Measurements from ENCODE around the gene AMPD1. TPM values are rescaled to one million over a fixed set of nuclear protein-coding genes. Genes with fewer than 3 reads are reported as not detected.

AMPD1 gene
- polyA plus RNA-seq (2012; rRNA removed), result not detected in 2 replicates
- not detected in 2 replicates for polyA plus RNA-seq (2012; cell fraction: cytosol; rRNA removed)
- polyA plus RNA-seq (2012; cell fraction: nucleus; rRNA removed), result not detected in 2 replicates

- peak within 1 kb of the TSS; percentile 65; the same call in 1 of the 2 replicates for H2AFZ ChIP-seq (ENCODE audit: low read depth)
- no peak within 1 kb of the TSS for H3K27ac ChIP-seq (ENCODE audit: low read depth in 2 of 2, low read length in 1 of 2)
- H3K4me2 ChIP-seq, result no peak within 1 kb of the TSS
- WGBS (ENCODE audit: low lambda C conversion rate), result 36% methylated on average over 6 of the region's 6 CpGs
- no peaks in the 10 kb centered on the region for H3K79me2 ChIP-seq (ENCODE audit: insufficient read depth)
- H3K4me1 ChIP-seq (ENCODE audit: control insufficient read depth in 1 of 2, insufficient read depth in 2 of 2, low read depth in 1 of 2, low read length in 1 of 2), result no peaks in the 10 kb centered on the region
- POLR2A ChIA-PET, result interaction anchor here (0.6 kb wide), 1 partner anchor 11 kb away, joined by 4 read pairs; no protein-coding TSS in a partner anchor
- no peaks in the 10 kb centered on the region for H4K20me1 ChIP-seq (ENCODE audit: insufficient read depth)
- H3K36me3 ChIP-seq (replicated peaks in 1 of 2; ENCODE audit: control insufficient read depth in 1 of 2, insufficient read depth in 2 of 2, low read length in 1 of 2), result no peaks in the 10 kb centered on the region
- no peaks in the 10 kb centered on the region for H3F3A ChIP-seq (replicated peaks; ENCODE audit: insufficient read depth)
- H3K4me3 ChIP-seq (ENCODE audit: low read depth in 2 of 2, low read length in 1 of 2), result no peak within 1 kb of the TSS
- no peaks in the 10 kb centered on the region for H3K9me3 ChIP-seq
- H3K9me2 ChIP-seq, result no peaks in the 10 kb centered on the region
- TF ChIP-seq RXRA (IDR thresholded peaks at IDR 0.05; ENCODE audit: borderline replicate concordance, low read depth) (no peak), EZH2phosphoT487 (IDR thresholded peaks at IDR 0.05; ENCODE audit: borderline replicate concordance, low read depth) (no peak), RCOR1 (IDR thresholded peaks at IDR 0.05; ENCODE audit: low read length) (no peak), YY1 (IDR thresholded peaks at IDR 0.05; ENCODE audit: low read depth) (no peak), JUND (IDR thresholded peaks at IDR 0.05) (no peak), TCF12 (IDR thresholded peaks at IDR 0.05) (no peak), FOXJ3 (CRISPR knock-in tag; IDR thresholded peaks at IDR 0.05) (no peak), NFIC (IDR thresholded peaks at IDR 0.05; ENCODE audit: borderline replicate concordance) (no peak), MEF2A (IDR thresholded peaks at IDR 0.05; ENCODE audit: borderline replicate concordance, low read depth) (no peak), FOXM1 (IDR thresholded peaks at IDR 0.05; ENCODE audit: low read depth) (no peak), GABPA (IDR thresholded peaks at IDR 0.05; ENCODE audit: low read depth) (no peak), FOSL2 (IDR thresholded peaks at IDR 0.05; ENCODE audit: borderline replicate concordance, low read depth) (no peak)
- TF ChIP-seq, protein P1, sequence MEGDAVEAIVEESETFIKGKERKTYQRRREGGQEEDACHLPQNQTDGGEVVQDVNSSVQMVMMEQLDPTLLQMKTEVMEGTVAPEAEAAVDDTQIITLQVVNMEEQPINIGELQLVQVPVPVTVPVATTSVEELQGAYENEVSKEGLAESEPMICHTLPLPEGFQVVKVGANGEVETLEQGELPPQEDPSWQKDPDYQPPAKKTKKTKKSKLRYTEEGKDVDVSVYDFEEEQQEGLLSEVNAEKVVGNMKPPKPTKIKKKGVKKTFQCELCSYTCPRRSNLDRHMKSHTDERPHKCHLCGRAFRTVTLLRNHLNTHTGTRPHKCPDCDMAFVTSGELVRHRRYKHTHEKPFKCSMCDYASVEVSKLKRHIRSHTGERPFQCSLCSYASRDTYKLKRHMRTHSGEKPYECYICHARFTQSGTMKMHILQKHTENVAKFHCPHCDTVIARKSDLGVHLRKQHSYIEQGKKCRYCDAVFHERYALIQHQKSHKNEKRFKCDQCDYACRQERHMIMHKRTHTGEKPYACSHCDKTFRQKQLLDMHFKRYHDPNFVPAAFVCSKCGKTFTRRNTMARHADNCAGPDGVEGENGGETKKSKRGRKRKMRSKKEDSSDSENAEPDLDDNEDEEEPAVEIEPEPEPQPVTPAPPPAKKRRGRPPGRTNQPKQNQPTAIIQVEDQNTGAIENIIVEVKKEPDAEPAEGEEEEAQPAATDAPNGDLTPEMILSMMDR (IDR thresholded peaks at IDR 0.05), result no peak
- H3K9ac ChIP-seq, result no peak within 1 kb of the TSS
- no peak for DNase-seq
- no peaks in the 10 kb centered on the region; the same call in 1 of the 2 replicates for H3K27me3 ChIP-seq (ENCODE audit: insufficient read depth)
- CTCF ChIA-PET, result interaction anchor here (1.2 kb wide), 1 partner anchor 42 kb away, joined by 3 read pairs; no protein-coding TSS in a partner anchor
These were observed at the start of gene AMPD1 for GRCh38 chr1:114695430-114696058. Gene AMPD1 (minus strand): TSS chr1:114695546. CDS start chr1:114695471, 75 bp downstream.

- H3K4me1 ChIP-seq (ENCODE audit: control insufficient read depth in 1 of 2, insufficient read depth in 2 of 2, low read depth in 1 of 2, low read length in 1 of 2), result no peaks in the 10 kb centered on the region
- no peaks in the 10 kb centered on the region for H3F3A ChIP-seq (replicated peaks; ENCODE audit: insufficient read depth)
- no peak overlapping the region for H2AFZ ChIP-seq (ENCODE audit: low read depth)
- ChIA-PET POLR2A (no interaction called here), CTCF (no interaction called here)
- no peaks in the 10 kb centered on the region for H3K27me3 ChIP-seq (ENCODE audit: insufficient read depth)
- no peak overlapping the region for H3K4me2 ChIP-seq
- H3K79me2 ChIP-seq (ENCODE audit: insufficient read depth), result peaks cover 99% of the 10 kb centered on the region
- no peaks in the 10 kb centered on the region for H3K9me2 ChIP-seq
- DNase-seq, result no peak
- WGBS (ENCODE audit: low lambda C conversion rate), result 95% methylated on average over 11 of the region's 11 CpGs
- H3K9me3 ChIP-seq, result no peaks in the 10 kb centered on the region
- TF ChIP-seq YY1 (IDR thresholded peaks at IDR 0.05; ENCODE audit: low read depth) (no peak), FOSL2 (IDR thresholded peaks at IDR 0.05; ENCODE audit: borderline replicate concordance, low read depth) (no peak), GATA2 (CRISPR knock-in tag; IDR thresholded peaks at IDR 0.05) (no peak), PBX3 (IDR thresholded peaks at IDR 0.05) (no peak), MXI1 (IDR thresholded peaks at IDR 0.05; ENCODE audit: low read depth, low read length) (no peak), RCOR1 (IDR thresholded peaks at IDR 0.05; ENCODE audit: low read length) (no peak), TCF12 (IDR thresholded peaks at IDR 0.05) (no peak), ZBTB33 (IDR thresholded peaks at IDR 0.05; ENCODE audit: borderline replicate concordance, low read depth) (no peak), SMC3 (IDR thresholded peaks at IDR 0.05; ENCODE audit: low read depth, low read length) (no peak), TAF1 (IDR thresholded peaks at IDR 0.05; ENCODE audit: borderline replicate concordance, low read depth, low read length) (no peak)
- peaks cover 92% of the 10 kb centered on the region for H4K20me1 ChIP-seq (ENCODE audit: insufficient read depth)
- no peak overlapping the region for H3K9ac ChIP-seq
- H3K27ac ChIP-seq (ENCODE audit: low read depth in 2 of 2, low read length in 1 of 2), result no peak overlapping the region
- H3K36me3 ChIP-seq (replicated peaks in 1 of 2; ENCODE audit: control insufficient read depth in 1 of 2, insufficient read depth in 2 of 2, low read length in 1 of 2), result peaks cover 75 to 83% of the 10 kb centered on the region in 2 experiments
- H3K4me3 ChIP-seq (ENCODE audit: low read depth in 2 of 2, low read length in 1 of 2), result no peak overlapping the region
These were observed 46.8 kb upstream of the AMPD1 start for GRCh38 chr1:114741963-114742746.
